GM23248 (cell line): Measurements from ENCODE around the gene GAREM1. TPM values are rescaled to one million over a fixed set of nuclear protein-coding genes. Genes with fewer than 3 reads are reported as not detected.

ENCODE experiments used
- DNase-seq: peaks from one replicate; pipeline ENCODE4 v3.0.0-alpha.2; 2015
- H2AFZ ChIP-seq: fragments of 200-600 bp; sonication (generic); 2 replicates; pipeline ENCODE4 v1.6.1; 2016; ENCODE audit warnings: antibody characterized with exemption
- H3F3A ChIP-seq: fragments of 200-600 bp; sonication (generic); 2 replicates; pipeline ENCODE4 v1.6.1; 2016; ENCODE audit warnings: mild to moderate bottlenecking, antibody characterized with exemption, mixed run types; ENCODE audit not compliant: insufficient read depth
- H3K27ac ChIP-seq: fragments of 200-600 bp; sonication (generic); 2 replicates; pipeline ENCODE4 v1.5.1; 2016; ENCODE audit warnings: mild to moderate bottlenecking
- H3K27me3 ChIP-seq: fragments of 200-600 bp; sonication (generic); replicated peaks from 2 replicates; pipeline ENCODE4 v1.6.1; 2016; ENCODE audit warnings: mild to moderate bottlenecking; ENCODE audit not compliant: insufficient read depth
- H3K36me3 ChIP-seq: fragments of 200-600 bp; sonication (generic); 2 replicates; pipeline ENCODE4 v1.6.1; 2016; ENCODE audit warnings: low read depth, mild to moderate bottlenecking
- H3K4me1 ChIP-seq: fragments of 200-600 bp; sonication (generic); 2 replicates; pipeline ENCODE4 v1.6.1; 2016; ENCODE audit warnings: mild to moderate bottlenecking; ENCODE audit not compliant: insufficient read depth
- H3K4me2 ChIP-seq: fragments of 200-600 bp; sonication (generic); one replicate; pipeline ENCODE4 v1.6.1; 2016; ENCODE audit warnings: mild to moderate bottlenecking; ENCODE audit not compliant: unreplicated experiment
- H3K4me3 ChIP-seq: fragments of 200-600 bp; sonication (generic); 2 replicates; pipeline ENCODE4 v1.5.1; 2016; ENCODE audit warnings: mild to moderate bottlenecking
- H3K79me2 ChIP-seq: fragments of 200-600 bp; sonication (generic); 2 replicates; pipeline ENCODE4 v1.6.1; 2016; ENCODE audit warnings: mild to moderate bottlenecking; ENCODE audit not compliant: insufficient read depth
- H3K9ac ChIP-seq: fragments of 200-600 bp; sonication (generic); 2 replicates; pipeline ENCODE4 v1.6.1; 2016; ENCODE audit warnings: mild to moderate bottlenecking
- H3K9me2 ChIP-seq: fragments of 200-600 bp; sonication (generic); 2 replicates; pipeline ENCODE4 v1.6.1; 2016; ENCODE audit warnings: mixed run types, mild to moderate bottlenecking, moderate library complexity; ENCODE audit not compliant: insufficient read depth
- H3K9me3 ChIP-seq: fragments of 200-600 bp; sonication (generic); one replicate; pipeline ENCODE4 v1.6.1; 2017; ENCODE audit warnings: low read depth
- H4K20me1 ChIP-seq: fragments of 200-600 bp; sonication (generic); 2 replicates; pipeline ENCODE4 v1.6.0; 2016; ENCODE audit not compliant: insufficient read depth
- EZH2 ChIP-seq: fragments of 200-600 bp; sonication (generic); IDR thresholded peaks from 2 replicates; pipeline ENCODE4 v1.6.1; 2018; ENCODE audit warnings: antibody characterized with exemption, mild to moderate bottlenecking; ENCODE audit not compliant: insufficient read depth, poor library complexity, severe bottlenecking
- EZH2phosphoT487 ChIP-seq: fragments of 200-600 bp; sonication (generic); IDR thresholded peaks from 2 replicates; pipeline ENCODE4 v1.6.1; 2018; ENCODE audit warnings: antibody characterized with exemption, moderate library complexity, mild to moderate bottlenecking, low read depth; ENCODE audit not compliant: insufficient read depth
- WGBS, 2 experiments: methylation state at CpG; one replicate each; pipeline ENCODE4 v1.1.6; 2015 to 2017; ENCODE audit warnings: low lambda C conversion rate in 2 of 2, low coverage in 1 of 2; ENCODE audit errors: missing lambda C conversion rate in 2 of 2; 5-methylcytosine and 5-hydroxymethylcytosine counted together
- in situ Hi-C: fragments of 300-500 bp; cut with MboI; formaldehyde crosslinking; loops from 2 replicates; pipeline ENCODE4 v1.15.0; 2020
- polyA plus RNA-seq: library from polyadenylated mRNA; unstranded; fragments of >200 nt; fragmentation: Nextera tagmentation; extraction: Ambion mirVana; gene quantifications from 2 replicates; pipeline ENCODE4 v1.2.1, GENCODE V29; 2016
- total RNA-seq: library from RNA; depleted of rRNA; stranded (reverse); fragments of >200 nt; shearing (Covaris generic); gene quantifications from 2 replicates; pipeline ENCODE4 v1.2.3, GENCODE V29; 2014

Gene GAREM1
- total and polyA plus RNA-seq, 2 experiments from 2014 or later = 0.30 to 1.2 TPM

DNA sequence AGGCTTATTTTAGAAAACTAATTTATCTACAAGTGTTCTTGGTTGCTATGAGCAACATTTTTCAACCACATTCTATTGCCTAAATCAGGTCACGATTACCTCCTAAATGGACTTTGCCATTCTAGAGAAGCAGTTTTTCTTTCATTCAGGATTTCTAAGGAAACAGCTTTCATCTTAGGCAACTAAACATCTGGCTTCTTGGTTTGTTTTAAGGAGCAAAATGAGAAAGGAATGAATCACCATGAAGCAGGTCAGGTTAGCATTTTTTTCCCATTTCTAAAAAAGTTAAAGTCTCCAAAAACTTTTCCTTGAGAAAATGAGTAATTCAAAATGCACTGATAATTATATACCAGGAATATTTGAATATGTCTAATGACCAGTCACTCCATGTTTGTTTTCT, 114.8 kb downstream of the GAREM1 start:
- H3K4me3 ChIP-seq = no peak overlapping the region
- peak overlapping the region; percentile 8 for H3K4me2 ChIP-seq
- H3K9me3 ChIP-seq = no peaks in the 10 kb centered on the region
- DNase-seq = peak; percentile 73
- H3K9me2 ChIP-seq = no peaks in the 10 kb centered on the region
- peaks cover 20% of the 10 kb centered on the region for H3K4me1 ChIP-seq
- H4K20me1 ChIP-seq = no peaks in the 10 kb centered on the region
- no peak overlapping the region for H3K9ac ChIP-seq
- peak overlapping the region; percentile 11; the same call in 1 of the 2 replicates for H3K27ac ChIP-seq
- no peaks in the 10 kb centered on the region for H3K27me3 ChIP-seq
- 55 to 65% methylated on average over 1 of the region's 1 CpG for WGBS, 2 experiments
- peaks cover 25% of the 10 kb centered on the region for H3F3A ChIP-seq
- no peaks in the 10 kb centered on the region for H3K36me3 ChIP-seq
- H2AFZ ChIP-seq = no peak overlapping the region
- TF ChIP-seq EZH2phosphoT487 (no peak), EZH2 (no peak)
- in situ Hi-C loops = no loop called here
- no peaks in the 10 kb centered on the region for H3K79me2 ChIP-seq

DNA sequence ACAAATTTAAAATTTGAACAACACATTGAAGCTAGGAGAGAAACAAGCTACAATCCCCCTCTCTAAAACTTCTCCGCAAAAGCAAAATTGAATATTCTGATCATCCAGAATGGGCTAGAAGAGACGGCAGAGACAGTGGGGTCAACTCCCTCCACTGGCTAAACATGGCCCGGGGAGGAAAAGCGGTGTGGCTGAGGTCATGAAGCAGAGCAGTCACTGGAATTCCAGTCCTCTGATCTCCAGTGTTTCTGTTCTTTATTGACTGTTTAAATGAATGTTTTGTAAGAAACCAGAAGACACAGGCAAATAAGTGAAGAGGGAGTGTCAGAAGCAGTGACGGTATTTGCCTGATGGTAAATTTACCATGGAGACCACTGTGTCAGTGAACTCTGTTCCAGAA, 116.2 kb downstream of the GAREM1 start:
- Histone ChIP-seq H3K9ac (no peak overlapping the region), H3K27ac (no peak overlapping the region), H3K27me3 (no peaks in the 10 kb centered on the region), H3K36me3 (no peaks in the 10 kb centered on the region), H3K4me1 (peaks cover 30% of the 10 kb centered on the region), H3K79me2 (no peaks in the 10 kb centered on the region), H2AFZ (no peak overlapping the region), H3F3A (peaks cover 35% of the 10 kb centered on the region), H3K4me2 (no peak overlapping the region), H4K20me1 (no peaks in the 10 kb centered on the region), H3K9me2 (no peaks in the 10 kb centered on the region; the same call in 1 of the 2 replicates), H3K4me3 (no peak overlapping the region), H3K9me3 (no peaks in the 10 kb centered on the region)
- 97 to 100% methylated on average over 5 of the region's 5 CpGs for WGBS, 2 experiments
- in situ Hi-C loops = no loop called here
- no peak for DNase-seq
- TF ChIP-seq EZH2 (no peak), EZH2phosphoT487 (no peak)

DNA sequence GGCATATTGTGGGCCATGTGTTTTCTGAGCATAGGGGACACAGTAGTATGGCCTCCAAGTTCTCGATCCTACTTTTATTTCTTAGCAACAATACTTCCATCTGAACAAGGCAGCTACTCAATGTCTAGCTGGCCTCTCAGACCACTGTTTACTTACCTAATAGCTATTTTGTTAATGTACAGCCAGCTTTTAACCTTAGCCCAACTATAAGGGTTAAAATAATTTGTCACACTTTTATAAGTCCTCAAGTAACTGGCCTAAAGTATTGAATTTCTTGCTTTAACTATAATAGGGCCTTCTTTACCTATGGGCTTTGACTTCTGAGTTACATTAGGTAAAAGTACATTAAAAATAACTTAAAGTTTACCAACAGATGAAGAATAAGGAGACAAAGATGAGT, 117.4 kb downstream of the GAREM1 start:
- no peaks in the 10 kb centered on the region for H4K20me1 ChIP-seq
- no peaks in the 10 kb centered on the region; the same call in 1 of the 2 replicates for H3K9me2 ChIP-seq
- no peak overlapping the region for H3K4me2 ChIP-seq
- no peak overlapping the region for H3K4me3 ChIP-seq
- H3K36me3 ChIP-seq = no peaks in the 10 kb centered on the region
- H3K4me1 ChIP-seq = peaks cover 36% of the 10 kb centered on the region
- in situ Hi-C loops = no loop called here
- no peak overlapping the region for H3K27ac ChIP-seq
- DNase-seq = no peak
- H3F3A ChIP-seq = peaks cover 35% of the 10 kb centered on the region
- 97 to 100% methylated on average over 1 of the region's 1 CpG for WGBS, 2 experiments
- TF ChIP-seq EZH2 (no peak), EZH2phosphoT487 (no peak)
- no peaks in the 10 kb centered on the region for H3K27me3 ChIP-seq
- H3K79me2 ChIP-seq = no peaks in the 10 kb centered on the region
- H3K9me3 ChIP-seq = no peaks in the 10 kb centered on the region
- no peak overlapping the region for H2AFZ ChIP-seq
- no peak overlapping the region for H3K9ac ChIP-seq

DNA sequence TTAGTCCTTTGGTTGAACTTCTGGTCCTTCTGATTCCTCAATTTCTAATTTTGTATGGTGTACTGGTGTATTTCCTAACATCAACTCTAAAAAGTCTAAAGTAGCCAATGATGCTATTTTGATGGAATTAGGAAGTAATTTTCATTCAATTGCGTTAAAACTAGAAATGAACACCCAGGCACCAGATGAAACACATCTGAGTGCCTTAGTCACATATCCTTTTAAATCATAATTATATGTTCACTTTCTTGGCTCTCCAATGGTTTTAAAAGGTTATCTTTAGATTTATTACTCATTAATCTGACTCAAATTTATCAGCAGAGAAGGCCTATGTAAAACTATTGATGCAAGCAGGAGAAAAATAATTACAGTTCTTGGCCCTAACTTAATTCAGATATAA, 119.7 kb downstream of the GAREM1 start:
- in situ Hi-C loops = no loop called here
- no peaks in the 10 kb centered on the region for H3K9me3 ChIP-seq
- peaks cover 33% of the 10 kb centered on the region for H3F3A ChIP-seq
- H2AFZ ChIP-seq = 0 out of 2 replicates have a peak overlapping the region, but pooled peaks have one; percentile 69
- no peaks in the 10 kb centered on the region; the same call in 1 of the 2 replicates for H3K9me2 ChIP-seq
- peaks cover 41% of the 10 kb centered on the region for H3K4me1 ChIP-seq
- TF ChIP-seq EZH2 = no peak
- TF ChIP-seq EZH2phosphoT487 = no peak
- H3K27me3 ChIP-seq = no peaks in the 10 kb centered on the region
- no peaks in the 10 kb centered on the region for H4K20me1 ChIP-seq
- H3K79me2 ChIP-seq = no peaks in the 10 kb centered on the region
- peak overlapping the region; percentile 72 for H3K27ac ChIP-seq
- no peak overlapping the region for H3K4me3 ChIP-seq
- WGBS, 2 experiments = 0 to 3% methylated on average over 1 of the region's 1 CpG
- peak; percentile 63 for DNase-seq
- H3K4me2 ChIP-seq = peak overlapping the region; percentile 75
- H3K36me3 ChIP-seq = no peaks in the 10 kb centered on the region
- H3K9ac ChIP-seq = no peak overlapping the region
